Chondrocyte (in vitro differentiated cells): ENCODE data around the gene DNMT3A. TPM values are rescaled to one million over a fixed set of nuclear protein-coding genes. Genes with fewer than 3 reads are reported as not detected.

ENCODE experiments used
- DNase-seq: peaks from one replicate; pipeline ENCODE4 v3.0.0; 2021; ENCODE audit warnings: mixed read lengths, low spot score
- H3K27ac Mint-ChIP-seq: one replicate; pipeline ENCODE4 v1.8.0; 2021; ENCODE audit warnings: mild to moderate bottlenecking, moderate library complexity, mixed read lengths; ENCODE audit not compliant: unreplicated experiment
- H3K27me3 Mint-ChIP-seq: 2 replicates; pipeline ENCODE4 v1.8.0; 2021; ENCODE audit warnings: low read depth, mixed read lengths
- H3K36me3 Mint-ChIP-seq: 2 replicates; pipeline ENCODE4 v1.8.0; 2021; ENCODE audit warnings: low read depth, mixed read lengths
- H3K4me1 Mint-ChIP-seq: 2 replicates; pipeline ENCODE4 v1.8.0; 2021; ENCODE audit warnings: low read depth, mild to moderate bottlenecking, mixed read lengths
- H3K4me3 Mint-ChIP-seq: one replicate; pipeline ENCODE4 v1.8.0; 2021; ENCODE audit warnings: mild to moderate bottlenecking, moderate library complexity, mixed read lengths; ENCODE audit not compliant: unreplicated experiment
- H3K9me3 Mint-ChIP-seq: 2 replicates; pipeline ENCODE4 v1.8.0; 2021; ENCODE audit warnings: low read depth, mixed read lengths
- CTCF ChIP-seq: fragments of 200-600 bp; sonication (generic); IDR thresholded peaks from 2 replicates; pipeline ENCODE4 v1.5.0; 2021; ENCODE audit warnings: antibody characterized with exemption, mild to moderate bottlenecking, moderate library complexity
- total RNA-seq: library from RNA; stranded (reverse); gene quantifications from 3 replicates; pipeline ENCODE4 v1.2.1, GENCODE V29; 2021

The DNMT3A gene
- total RNA-seq, 1 donor from 2014 or later = 43.9 TPM

- TF ChIP-seq CTCF = no peak
- Mint-ChIP-seq H3K4me1 (peaks cover 9% of the 10 kb centered on the region), H3K4me3 (no peak overlapping the region), H3K9me3 (peaks cover 3% of the 10 kb centered on the region), H3K27ac (no peak overlapping the region), H3K36me3 (peaks cover 10% of the 10 kb centered on the region), H3K27me3 (no peaks in the 10 kb centered on the region)
- no peak for DNase-seq
These were observed 9.9 kb downstream of the DNMT3A start for GRCh38 chr2:25331686-25332365.

- H3K4me1 Mint-ChIP-seq = peaks cover 9% of the 10 kb centered on the region
- peaks cover 7% of the 10 kb centered on the region for H3K9me3 Mint-ChIP-seq
- DNase-seq = no peak
- H3K27me3 Mint-ChIP-seq = no peaks in the 10 kb centered on the region
- peaks cover 15% of the 10 kb centered on the region for H3K36me3 Mint-ChIP-seq
- no peak overlapping the region for H3K4me3 Mint-ChIP-seq
- TF ChIP-seq CTCF = no peak
- H3K27ac Mint-ChIP-seq = no peak overlapping the region
These were observed 10.8 kb downstream of the DNMT3A start for GRCh38 chr2:25330937-25331336.

- peaks cover 11% of the 10 kb centered on the region for H3K9me3 Mint-ChIP-seq
- H3K27me3 Mint-ChIP-seq = no peaks in the 10 kb centered on the region
- no peak for DNase-seq
- H3K4me3 Mint-ChIP-seq = no peak overlapping the region
- TF ChIP-seq CTCF = no peak
- H3K4me1 Mint-ChIP-seq = peaks cover 9% of the 10 kb centered on the region
- no peak overlapping the region for H3K27ac Mint-ChIP-seq
- peaks cover 17% of the 10 kb centered on the region for H3K36me3 Mint-ChIP-seq
These were observed 11.5 kb downstream of the DNMT3A start for GRCh38 chr2:25330273-25330672.

GRCh38 chr2:25328152-25329085, 13.3 kb downstream of the DNMT3A start:
- DNase-seq = no peak
- no peak overlapping the region for H3K27ac Mint-ChIP-seq
- TF ChIP-seq CTCF = no peak

GRCh38 chr2:25326326-25327013, 15.3 kb downstream of the DNMT3A start:
- no peak for TF ChIP-seq CTCF
- Mint-ChIP-seq H3K4me1 (peaks cover 15% of the 10 kb centered on the region), H3K36me3 (peaks cover 17% of the 10 kb centered on the region), H3K27me3 (no peaks in the 10 kb centered on the region), H3K27ac (no peak overlapping the region), H3K4me3 (no peak overlapping the region), H3K9me3 (peaks cover 11% of the 10 kb centered on the region)
- DNase-seq = no peak

More at GRCh38 chr2:25328152-25329085, 13.3 kb downstream of the DNMT3A start:
- Mint-ChIP-seq H3K27me3 (no peaks in the 10 kb centered on the region), H3K4me1 (peaks cover 16% of the 10 kb centered on the region), H3K4me3 (no peak overlapping the region), H3K36me3 (peaks cover 17% of the 10 kb centered on the region), H3K9me3 (peaks cover 11% of the 10 kb centered on the region)
